GM19043 (cell line): ENCODE data around the gene ATP8B4.
"Not testable (repeated sequence)": the region's sequence is repeated elsewhere in the genome, so short reads cannot be mapped to it uniquely, and the experiment has no call there.

Source experiments
- ATAC-seq: cut with Tn5 transposase; IDR thresholded peaks from one replicate; pipeline ENCODE4 v1.9.1; 2021; ENCODE audit warnings: low read depth; ENCODE audit not compliant: unreplicated experiment

The ATP8B4 gene

DNA sequence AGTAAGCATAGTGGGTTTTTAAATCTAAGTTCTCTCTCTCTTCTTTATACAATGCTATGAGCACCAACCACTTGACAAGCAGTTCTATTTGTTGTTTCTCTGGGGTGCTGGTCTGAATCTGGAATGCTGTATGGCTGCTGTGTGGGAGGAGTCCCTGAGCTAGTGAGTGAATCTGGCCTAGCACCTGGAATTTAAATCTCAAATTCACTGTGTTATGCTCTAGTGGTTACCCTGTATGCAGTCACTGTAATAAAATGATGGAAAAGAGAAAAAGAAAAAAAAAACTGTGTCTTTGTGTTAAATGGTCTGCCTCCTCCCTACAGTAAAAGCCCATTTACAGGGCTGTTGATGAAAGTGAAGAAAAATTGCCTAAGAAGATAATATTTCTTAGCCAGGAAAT lies 155.0 kb downstream of the ATP8B4 start:
- no peak for ATAC-seq

DNA sequence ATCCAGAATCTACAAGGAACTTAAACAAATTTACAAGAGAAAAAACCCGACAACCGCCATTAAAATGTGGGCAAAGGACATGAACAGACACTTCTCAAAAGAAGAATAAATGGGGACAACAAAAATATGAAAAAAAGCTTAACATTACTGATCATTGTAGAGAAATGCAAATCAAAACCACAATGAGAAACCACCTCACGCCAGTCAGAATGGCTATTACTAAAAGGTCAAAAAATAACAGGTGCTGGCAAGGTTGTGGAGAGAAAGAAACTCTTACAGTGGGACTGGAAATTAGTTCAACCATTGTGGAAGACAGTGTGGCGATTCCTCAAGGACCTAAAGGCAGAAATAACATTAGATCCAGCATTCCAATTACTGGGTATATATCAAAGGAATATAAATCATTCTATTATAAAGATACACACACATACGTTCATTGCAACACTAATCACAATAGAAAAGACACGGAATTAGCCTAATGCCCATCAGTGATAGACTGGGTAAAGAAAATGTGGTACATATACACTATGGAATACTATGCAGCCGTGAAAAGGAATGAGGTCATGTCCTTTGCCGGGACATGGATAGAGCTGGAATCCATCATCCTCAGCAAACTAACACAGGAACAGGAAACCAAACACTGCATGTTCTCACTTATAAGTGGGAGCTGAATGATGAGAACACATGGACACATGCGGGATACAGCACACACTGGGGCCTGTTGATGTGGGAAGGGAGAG lies 155.8 kb downstream of the ATP8B4 start:
- not testable (repeated sequence) for ATAC-seq

DNA sequence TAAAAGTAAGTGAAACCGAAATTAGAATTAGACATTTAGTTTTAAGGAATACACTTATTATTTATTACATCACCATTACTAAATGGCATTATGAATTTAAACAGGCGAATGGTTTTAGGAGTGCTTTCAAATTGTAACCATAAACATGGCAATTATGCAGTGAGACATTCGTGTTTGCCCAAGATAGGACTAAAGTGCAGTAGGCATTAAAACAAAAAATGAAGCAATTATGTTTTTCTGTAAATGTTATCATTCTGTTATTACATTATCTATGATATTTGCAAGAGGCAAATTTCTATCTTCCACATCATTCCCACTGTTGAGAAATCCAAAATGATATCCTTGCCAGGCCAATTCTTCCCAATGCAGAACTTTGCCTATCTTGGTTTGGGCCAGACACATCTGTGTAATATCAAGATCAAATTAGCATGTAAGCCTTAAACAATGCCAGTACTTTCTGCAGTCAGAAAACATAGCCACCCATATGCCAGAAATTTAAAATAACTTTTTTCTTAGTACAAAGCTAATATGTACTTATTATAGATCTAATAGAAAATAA lies 156.9 kb downstream of the ATP8B4 start:
- ATAC-seq, result no peak

DNA sequence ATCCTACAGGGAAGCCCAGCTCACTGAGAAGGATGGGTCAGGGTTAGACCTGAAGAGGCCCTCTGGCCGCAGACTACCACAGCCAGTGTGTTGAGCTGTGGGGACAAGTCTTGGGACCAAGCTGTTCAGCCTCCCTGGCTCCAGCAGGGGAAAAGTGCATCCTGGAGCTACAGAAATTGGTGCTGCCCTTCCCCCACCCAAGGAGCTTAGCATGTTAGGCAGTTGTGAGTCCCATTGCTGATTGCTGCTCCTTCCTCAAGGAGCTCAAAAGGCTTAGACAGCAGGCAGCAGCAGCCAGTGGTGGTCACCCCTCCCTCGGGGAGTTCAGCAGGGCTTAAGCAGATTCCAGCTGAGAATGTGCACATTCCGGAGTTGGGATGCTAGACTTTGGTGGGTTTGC lies 165.6 kb downstream of the ATP8B4 start:
- no peak for ATAC-seq

DNA sequence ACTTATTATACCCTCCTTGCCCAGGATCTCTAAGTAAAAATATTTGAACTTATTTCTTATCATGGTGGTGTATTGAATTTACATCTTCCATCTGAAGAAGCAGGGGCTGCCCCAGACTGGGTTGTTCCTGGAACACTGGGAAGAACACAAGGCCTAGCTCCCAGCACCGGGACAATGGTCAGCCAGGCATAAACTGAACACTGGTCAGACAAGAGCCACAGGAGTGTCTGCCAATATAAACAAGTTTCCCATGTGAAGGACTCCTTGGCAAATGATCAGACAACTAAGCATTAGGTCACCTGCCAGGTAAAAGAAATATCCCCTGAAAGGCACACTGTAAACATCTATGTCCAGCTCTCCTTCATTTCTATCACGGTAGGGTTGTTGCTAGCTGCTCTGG lies 172.4 kb downstream of the ATP8B4 start:
- no peak for ATAC-seq

DNA sequence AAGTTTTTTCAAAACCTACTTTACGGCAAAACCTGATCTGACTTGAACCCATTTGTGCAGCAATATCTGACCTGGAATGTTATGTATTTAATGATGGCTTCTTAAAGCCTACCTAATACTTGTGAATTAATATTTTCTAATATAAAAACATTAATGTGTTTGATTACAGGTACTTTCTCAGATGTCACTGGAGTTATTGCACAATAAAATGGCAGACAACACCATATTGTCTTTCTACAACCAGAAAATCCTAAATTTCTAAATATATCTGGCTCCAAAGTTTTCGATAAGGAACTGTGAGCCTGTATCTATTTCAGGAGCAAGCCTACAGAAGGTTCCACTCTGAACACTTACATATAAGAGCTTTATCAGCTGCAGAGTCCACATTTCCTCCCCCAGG lies 184.5 kb downstream of the ATP8B4 start:
- ATAC-seq, result no peak

DNA sequence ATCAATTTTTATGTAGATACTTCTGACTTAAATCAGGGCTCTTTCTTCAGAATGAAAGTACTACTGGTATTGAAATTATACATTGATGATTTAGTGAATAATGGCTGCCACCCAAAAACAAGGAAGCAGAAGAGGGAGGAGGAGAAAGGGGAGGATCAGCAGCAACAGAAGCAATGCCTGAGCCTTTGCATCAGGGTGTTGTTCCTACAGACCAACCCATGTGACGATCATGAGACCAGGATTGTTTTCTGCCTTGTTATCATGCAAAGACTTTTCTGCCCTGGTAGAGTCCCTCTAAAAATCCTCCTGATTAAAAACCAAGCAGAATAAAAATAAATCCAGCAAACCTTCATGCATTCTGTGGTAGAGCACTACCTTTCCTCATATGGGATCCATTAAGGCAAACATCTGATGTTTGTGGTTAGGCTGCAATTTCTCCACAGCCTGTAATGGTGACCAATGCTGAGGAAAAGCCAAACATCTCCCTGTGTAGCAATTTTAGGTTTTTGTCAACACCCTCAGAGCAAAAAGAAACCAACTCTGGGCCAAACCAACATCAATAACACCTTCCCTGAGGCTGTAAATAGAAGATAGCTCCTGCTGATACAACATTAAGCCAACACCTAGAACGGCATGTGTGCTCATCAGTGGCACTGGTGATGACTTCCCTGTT lies 191.7 kb downstream of the ATP8B4 start:
- no peak for ATAC-seq

DNA sequence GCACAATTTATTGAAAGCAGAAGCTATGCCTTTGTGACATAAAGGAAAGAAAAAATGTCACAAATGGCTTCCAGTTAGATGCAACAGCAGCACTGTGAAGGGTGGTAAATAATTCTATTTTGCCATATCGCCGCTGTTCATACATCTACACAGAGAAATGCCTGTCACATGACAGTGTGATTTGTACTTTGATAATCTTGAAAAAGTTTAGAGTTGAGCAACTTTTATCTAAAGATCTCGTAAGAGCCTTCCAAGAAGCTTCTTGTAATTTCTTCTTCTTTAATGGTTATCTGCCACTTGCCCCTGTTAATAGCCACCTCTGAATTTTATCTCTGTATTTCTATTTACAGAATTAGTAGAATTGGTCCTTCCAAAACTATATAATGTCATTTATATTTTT lies 192.3 kb downstream of the ATP8B4 start:
- no peak for ATAC-seq

DNA sequence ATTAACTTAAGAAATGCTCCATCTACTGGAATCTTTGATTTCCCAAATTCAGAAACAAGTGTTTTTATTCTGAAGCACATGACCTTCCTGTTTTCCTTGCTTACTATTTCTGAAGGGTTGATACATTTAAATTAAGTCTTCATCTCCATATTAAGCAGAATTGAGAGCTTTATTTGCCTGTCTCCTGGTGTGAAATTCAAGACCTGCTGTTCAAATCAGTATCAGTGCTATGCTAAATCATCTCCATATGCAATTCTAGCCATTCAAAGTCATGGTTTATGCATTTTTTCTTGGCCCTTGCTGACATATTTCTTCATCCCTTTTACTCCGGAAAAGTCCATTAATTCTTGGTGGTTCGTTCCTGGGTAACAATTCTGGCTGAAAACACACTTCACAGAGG lies 195.4 kb downstream of the ATP8B4 start:
- ATAC-seq, result no peak

DNA sequence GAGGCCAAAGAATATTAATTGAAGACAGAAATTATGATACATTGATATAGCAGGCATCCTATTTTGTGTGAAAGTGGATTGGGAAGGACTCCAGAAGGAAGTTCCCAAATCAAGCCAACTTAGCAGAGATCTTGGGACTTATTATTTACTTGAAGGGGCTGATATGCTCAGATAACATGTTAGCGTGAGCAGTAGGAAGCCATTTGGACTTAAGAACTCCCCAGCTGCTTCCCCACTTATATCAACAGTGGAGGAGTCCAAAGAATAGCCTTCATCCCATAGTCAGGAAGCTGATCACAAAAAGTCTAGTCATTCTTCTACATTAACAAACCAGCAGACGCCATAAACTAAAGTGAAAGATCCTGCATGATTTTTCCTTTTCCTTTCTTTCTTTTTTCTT lies 200.0 kb downstream of the ATP8B4 start:
- ATAC-seq, result no peak

DNA sequence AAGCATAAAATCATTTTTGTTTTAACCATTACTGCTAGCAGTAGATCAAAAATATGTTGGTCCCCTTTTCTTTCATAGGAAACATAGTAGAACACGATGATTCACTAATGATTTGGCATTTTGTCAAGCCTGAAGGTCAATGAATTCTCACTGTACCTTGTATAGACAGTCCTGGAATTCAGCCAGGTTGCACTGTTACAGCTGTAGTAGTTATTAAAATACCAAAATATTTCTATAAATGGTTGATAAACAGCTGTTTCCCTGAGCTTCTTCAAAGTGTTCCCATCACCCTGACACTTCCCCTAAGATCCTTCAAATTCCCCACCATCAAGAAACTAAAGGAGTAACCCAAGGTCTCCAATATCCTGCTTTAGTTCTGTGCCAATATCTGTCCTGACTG lies 200.9 kb downstream of the ATP8B4 start:
- ATAC-seq, result no peak

DNA sequence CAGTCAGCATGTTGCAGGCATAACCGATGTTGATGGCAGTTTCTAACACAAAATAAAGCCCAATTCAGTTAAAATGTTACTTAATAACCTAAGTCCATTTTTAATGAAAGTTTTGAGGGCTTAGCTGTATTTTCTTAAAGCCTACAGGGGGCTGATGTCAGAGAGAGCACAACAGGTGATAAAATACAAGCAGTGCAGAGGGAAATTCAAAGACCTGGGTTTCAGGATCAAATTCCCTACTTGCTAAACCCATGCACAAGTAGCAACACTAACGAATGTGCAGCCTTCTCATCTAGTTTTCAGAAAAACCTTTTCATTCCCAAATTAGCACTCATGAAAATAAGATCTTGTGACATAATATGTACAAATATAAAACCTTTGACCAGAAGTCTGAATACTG lies 202.0 kb downstream of the ATP8B4 start:
- no peak for ATAC-seq

DNA sequence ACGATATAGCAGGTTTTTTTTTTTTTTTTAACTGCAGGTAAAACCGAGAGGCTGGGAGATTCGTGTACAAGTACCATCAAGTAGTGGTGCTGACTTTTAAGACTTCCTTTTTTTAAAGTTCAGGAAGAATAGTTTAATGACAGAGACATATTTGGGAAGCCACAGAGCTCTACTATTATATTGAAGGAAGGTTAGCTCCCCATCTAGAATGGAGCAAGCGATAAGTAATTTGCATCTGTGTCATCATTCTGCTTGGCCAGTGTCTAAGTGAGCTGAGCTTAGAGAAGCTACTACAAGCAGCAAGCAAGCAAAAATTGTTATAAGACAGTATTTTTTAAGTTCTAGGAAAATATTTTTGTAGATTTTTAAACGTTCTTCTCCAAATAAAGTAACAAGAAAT lies 203.2 kb downstream of the ATP8B4 start:
- ATAC-seq, result no peak

DNA sequence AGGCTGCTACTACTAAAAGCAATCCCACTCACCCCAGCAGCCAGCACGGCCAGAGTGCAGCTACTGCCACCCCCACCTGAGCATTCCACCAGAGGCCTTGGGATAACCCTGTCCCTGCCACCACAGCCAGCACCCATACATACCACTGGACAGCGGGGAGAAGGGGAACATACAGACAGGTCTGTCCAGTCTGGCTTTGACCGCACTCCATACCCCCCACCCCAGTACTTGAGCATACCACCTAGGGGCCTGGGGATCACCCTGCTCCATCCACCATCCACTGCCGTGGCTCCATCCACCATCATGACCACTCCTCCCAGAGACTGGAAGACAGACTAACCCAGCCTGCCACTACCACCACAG lies 210.1 kb downstream of the ATP8B4 start:
- no peak for ATAC-seq

DNA sequence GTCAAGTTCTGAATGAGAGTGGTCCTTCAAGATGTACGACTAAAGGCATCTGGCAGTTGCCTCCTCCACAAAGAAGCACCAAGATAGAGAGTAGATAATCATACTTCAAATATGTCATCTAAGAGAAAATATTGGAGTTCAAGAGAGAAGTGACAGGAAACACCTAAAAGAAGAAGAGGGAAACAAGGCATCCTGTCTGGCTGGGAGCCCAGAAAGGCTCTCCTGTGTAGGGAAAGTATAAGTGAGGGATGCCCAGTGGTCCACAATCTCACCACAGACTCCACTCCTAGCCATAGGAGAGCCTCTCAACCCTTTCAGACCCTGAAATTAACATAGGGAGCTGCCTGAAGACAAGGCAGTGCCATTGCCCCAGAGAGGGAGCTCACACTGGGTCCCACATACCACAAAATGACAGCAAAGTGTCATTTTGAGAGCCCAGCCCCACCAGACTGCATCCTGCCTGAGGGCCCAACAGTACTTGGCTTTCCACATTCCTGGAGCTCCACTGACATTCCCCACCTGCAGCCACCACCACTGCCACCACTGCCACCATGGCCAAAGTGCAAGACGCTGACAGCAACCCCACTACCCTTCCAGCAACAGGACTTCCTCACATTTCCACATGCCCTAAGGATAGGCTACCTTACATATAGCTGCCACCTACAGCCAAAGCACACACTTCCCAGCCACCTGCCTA lies 210.6 kb downstream of the ATP8B4 start:
- no peak for ATAC-seq

DNA sequence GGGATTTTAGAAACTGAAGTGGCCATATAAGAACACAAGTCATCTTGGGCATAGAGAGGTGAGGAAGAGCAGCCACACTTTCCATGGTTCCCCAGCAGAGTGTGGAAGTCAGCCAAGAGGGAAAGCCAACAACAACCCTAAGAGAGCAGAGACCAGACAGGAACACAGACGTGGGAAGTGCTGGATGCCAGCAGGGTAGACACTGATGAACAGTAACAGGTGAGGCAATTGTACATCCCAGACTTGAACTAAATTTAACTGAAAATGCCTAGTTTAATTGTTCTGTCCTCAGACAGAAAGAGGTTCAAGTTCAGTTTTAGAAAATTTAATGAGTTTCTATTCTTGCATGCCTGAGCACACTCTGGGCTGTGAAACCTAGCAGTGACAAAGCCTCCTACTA lies 212.1 kb downstream of the ATP8B4 start:
- no peak for ATAC-seq

DNA sequence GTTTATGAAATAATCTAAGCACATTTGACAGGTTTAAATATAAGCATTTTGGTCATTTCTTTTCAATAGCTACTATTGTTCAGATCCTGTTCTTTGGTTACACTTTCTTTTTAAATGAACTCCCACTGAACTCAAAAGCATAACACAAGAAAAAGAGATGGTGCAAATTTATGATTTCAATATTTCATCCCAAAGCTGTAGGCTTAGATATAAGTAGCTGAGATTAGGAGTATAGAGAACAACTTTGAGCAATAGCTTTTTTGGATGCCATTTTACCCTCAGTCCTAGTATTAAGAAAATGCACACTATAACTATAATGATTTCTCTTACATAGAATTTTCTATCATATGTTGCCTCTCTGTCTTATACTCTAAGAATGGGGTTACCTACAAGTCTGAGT lies 213.8 kb downstream of the ATP8B4 start:
- no peak for ATAC-seq

DNA sequence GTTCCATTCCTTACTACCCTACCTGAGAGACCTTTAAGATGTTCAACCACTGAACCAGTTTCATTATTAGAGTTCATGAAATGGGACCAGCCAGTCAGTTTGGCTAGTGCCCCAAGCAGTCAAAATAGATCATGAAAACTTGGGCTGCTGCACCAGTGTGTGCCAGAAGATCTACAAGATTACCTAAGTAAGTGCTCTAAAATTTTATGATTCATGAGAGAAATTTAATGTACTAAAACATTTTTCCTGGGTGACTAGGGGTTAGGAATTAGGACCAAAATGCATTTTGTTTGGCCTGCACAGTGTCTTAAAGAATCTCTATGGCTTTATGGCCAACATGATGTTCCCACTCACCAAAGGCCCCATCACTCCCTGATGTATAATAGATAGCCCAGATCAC lies 214.7 kb downstream of the ATP8B4 start:
- ATAC-seq, result no peak

DNA sequence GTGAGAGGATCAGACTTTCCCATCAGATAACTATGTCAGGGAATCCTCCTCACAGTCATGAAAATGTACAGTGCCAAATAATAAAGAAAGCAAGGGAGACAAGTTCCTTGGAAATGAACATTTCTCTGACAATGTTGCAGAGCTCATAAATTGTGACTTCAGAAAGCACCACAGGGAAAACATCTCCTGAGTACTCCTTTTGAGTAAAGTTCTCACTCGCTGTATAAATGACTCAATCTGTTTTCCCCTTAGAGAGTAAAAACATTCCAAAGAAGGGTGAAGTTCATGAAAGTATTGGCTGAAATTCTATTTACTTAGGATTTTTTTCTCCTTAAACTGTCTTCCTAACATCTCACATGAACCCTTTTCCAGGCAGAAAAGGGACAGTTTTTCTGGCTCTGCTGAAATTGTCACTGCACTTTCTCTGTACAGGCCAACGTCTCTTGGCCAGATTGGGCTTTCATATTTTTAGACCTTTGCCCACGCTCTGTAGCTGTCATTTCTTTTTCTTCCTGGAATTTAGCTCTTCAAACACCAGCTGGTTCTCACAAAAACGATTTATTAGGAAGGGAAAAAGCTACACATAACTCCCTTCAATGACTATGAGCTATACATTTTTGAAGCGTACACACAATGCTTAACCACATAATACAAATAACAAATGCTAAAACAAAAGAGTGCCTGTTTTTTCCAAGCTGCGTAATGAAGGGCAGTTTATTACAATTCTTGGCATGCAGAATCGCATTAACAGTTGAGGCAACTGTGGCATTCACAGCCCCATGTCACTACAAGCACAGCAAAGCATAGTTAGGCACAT lies 216.1 kb downstream of the ATP8B4 start:
- no peak for ATAC-seq

DNA sequence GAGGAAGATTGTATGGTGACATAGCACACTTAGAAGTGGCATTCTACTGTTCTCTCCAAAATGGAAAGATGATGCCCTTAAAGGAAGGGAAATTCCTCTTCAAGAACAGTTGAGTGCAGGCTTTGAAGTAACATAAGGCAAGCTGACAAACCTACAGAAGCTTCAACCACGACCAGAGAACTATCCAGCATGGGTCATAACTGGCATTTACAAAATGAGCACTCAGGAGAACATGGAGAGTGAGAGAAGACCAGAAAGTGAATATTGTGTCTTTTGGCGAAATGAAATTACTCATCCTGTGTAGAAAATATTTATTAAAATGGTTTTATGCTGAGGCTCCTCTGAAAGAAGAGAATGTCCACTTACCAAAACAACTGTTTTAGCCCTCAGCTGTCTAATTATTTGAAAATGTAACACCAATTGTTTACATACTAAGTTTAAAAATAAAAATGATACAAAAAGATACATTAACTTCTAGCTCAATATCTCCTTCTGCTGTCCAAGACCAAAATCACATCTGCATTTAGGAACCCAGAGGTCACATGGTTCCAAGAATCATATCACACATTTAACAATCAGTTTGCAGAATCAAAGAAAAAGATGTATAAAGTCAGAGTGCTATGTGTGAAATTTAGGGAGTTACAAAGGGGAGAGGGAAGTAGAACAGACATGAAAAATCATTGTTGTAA lies 216.9 kb downstream of the ATP8B4 start:
- ATAC-seq, result no peak
